Kidney (tissue), 14 donors: ENCODE data around the gene AHCYL2. TPM values are rescaled to one million over a fixed set of nuclear protein-coding genes. Genes with fewer than 3 reads are reported as not detected.

Experiments
- DNase-seq, 5 donors: peaks; one replicate each; pipeline ENCODE4 v3.0.0-alpha.2; 2013 to 2020
- FAIRE-seq: peaks from 2 replicates; lab custom pipeline; 2012; peaks lifted over from hg19 to GRCh38; lab: Jason Lieb, UNC
- H3K27ac ChIP-seq, 2 donors: one replicate each; pipeline ENCODE4 v1.7.0; 2013; ENCODE audit warnings: low read depth in 2 of 2, low read length in 2 of 2, inconsistent platforms in 1 of 2
- H3K27me3 ChIP-seq: one replicate; pipeline ENCODE4 v1.7.1; 2013; ENCODE audit warnings: low read length, inconsistent platforms; ENCODE audit not compliant: control insufficient read depth, insufficient read depth
- H3K36me3 ChIP-seq, 3 donors: one replicate each; pipeline versions ENCODE4 v1.7.0 to v1.7.1; 2013; ENCODE audit warnings: low read length in 3 of 3, control low read depth in 1 of 3, inconsistent platforms in 1 of 3; ENCODE audit not compliant: insufficient read depth in 3 of 3, control insufficient read depth in 2 of 3
- H3K4me1 ChIP-seq, 3 donors: one replicate each; pipeline versions ENCODE4 v1.7.0 to v1.7.1; 2013; ENCODE audit warnings: low read length in 3 of 3, inconsistent platforms in 1 of 3, low read depth in 1 of 3; ENCODE audit not compliant: control insufficient read depth in 2 of 3, insufficient read depth in 2 of 3
- H3K4me3 ChIP-seq, 3 donors: one replicate each; pipeline versions ENCODE4 v1.7.0 to v1.8.1; 2013; ENCODE audit warnings: low read length in 3 of 3, control low read depth in 1 of 3, inconsistent platforms in 1 of 3
- H3K9ac ChIP-seq, 3 donors: one replicate each; pipeline versions ENCODE4 v1.7.0 to v1.7.1; 2013; ENCODE audit warnings: low read length in 3 of 3, control low read depth in 1 of 3, inconsistent platforms in 1 of 3
- H3K9me3 ChIP-seq, 3 donors: one replicate each; pipeline versions ENCODE4 v1.7.0 to v1.7.1; 2013; ENCODE audit warnings: low read length in 3 of 3, control low read depth in 1 of 3, inconsistent platforms in 1 of 3; ENCODE audit not compliant: control insufficient read depth in 2 of 3, insufficient read depth in 1 of 3
- CTCF ChIP-seq: IDR thresholded peaks from 3 replicates; pipeline ENCODE4 v1.5.1; 2012; ENCODE audit warnings: mild to moderate bottlenecking, moderate library complexity, borderline replicate concordance; ENCODE audit not compliant: insufficient read depth; ENCODE audit errors: extremely low read depth
- intact Hi-C: fragments of 100-400 bp; cut with DNase I; formaldehyde crosslinking; loops from one replicate; pipeline ENCODE4 v1.11.1; 2022
- polyA plus RNA-seq: library from polyadenylated mRNA; stranded (reverse); fragments of 350-450 nt; fragmentation: Illumina TruSeq; extraction: RNeasy Lipid Tissue Mini Kit (QIAGEN cat#74804); gene quantifications from one replicate; pipeline ENCODE4 v1.2.3, GENCODE V29; 2014; ENCODE audit warnings: low read depth, low replicate concordance; ENCODE audit not compliant: insufficient read depth
- total RNA-seq: library from RNA; stranded (reverse); fragmentation: NEBNext Ultra II Directional; extraction: Animal tissue kit (Norgen Biotek cat#: 25700); gene quantifications from one replicate; pipeline ENCODE4 v1.2.1, GENCODE V29; 2021
- donor health status: control.
- donor health status: control.
- donor health status: control.
- donor health status: control.
- donor health status: control.
- donor health status: DM: yes; HTN: yes; CAD: no.
- donor health status: Normal renal cell carcinoma (clear cell type).

AHCYL2 gene
- total and polyA plus RNA-seq, 2 donors from 2014 or later: 19.5 to 25.2 TPM

GRCh38 chr7:129205987-129206785, 18.6 kb upstream of the AHCYL2 start:
- no peak for TF ChIP-seq CTCF
- intact Hi-C loops: no loop called here

GRCh38 chr7:129208667-129209066, 16.2 kb upstream of the AHCYL2 start:
- H3K4me1 ChIP-seq: peaks cover 0 to 5% (median 0%) of the 10 kb centered on the region in 3 donors
- FAIRE-seq: no peak
- H3K9ac ChIP-seq: no peak overlapping the region
- no peaks in the 10 kb centered on the region for H3K27me3 ChIP-seq
- peaks cover 4 to 24% (median 6%) of the 10 kb centered on the region in 3 donors for H3K36me3 ChIP-seq
- H3K4me3 ChIP-seq: no peak overlapping the region
- no peaks in the 10 kb centered on the region for H3K9me3 ChIP-seq
- intact Hi-C loops: no loop called here
- TF ChIP-seq CTCF: no peak
- H3K27ac ChIP-seq: no peak overlapping the region
- DNase-seq: no peak

More at GRCh38 chr7:129205987-129206785, 18.6 kb upstream of the AHCYL2 start:
- Histone ChIP-seq H3K4me3 (no peak overlapping the region), H3K27me3 (no peaks in the 10 kb centered on the region), H3K4me1 (peaks cover 0 to 5% (median 0%) of the 10 kb centered on the region in 3 donors), H3K36me3 (peaks cover 2 to 19% (median 4%) of the 10 kb centered on the region in 3 donors), H3K27ac (no peak overlapping the region), H3K9ac (no peak overlapping the region), H3K9me3 (no peaks in the 10 kb centered on the region)
- DNase-seq (no peak), FAIRE-seq (no peak)

- Histone ChIP-seq H3K4me3 (no peak overlapping the region), H3K9me3 (no peaks in the 10 kb centered on the region), H3K36me3 (peaks cover 4 to 24% (median 6%) of the 10 kb centered on the region in 3 donors), H3K4me1 (peaks cover 0 to 5% (median 0%) of the 10 kb centered on the region in 3 donors), H3K27me3 (no peaks in the 10 kb centered on the region), H3K27ac (no peak overlapping the region), H3K9ac (no peak overlapping the region)
- no peak for DNase-seq
- no peak for FAIRE-seq
- intact Hi-C loops: no loop called here
- TF ChIP-seq CTCF: no peak
Observed at GRCh38 chr7:129209067-129209926, 15.5 kb upstream of the AHCYL2 start.
